ENCODE data around the gene BRD1. TPM values are rescaled to one million over a fixed set of nuclear protein-coding genes. Genes with fewer than 3 reads are reported as not detected.

The BRD1 gene
- total RNA-seq, 1 experiment from 2014 or later: 51.2 TPM

DNA sequence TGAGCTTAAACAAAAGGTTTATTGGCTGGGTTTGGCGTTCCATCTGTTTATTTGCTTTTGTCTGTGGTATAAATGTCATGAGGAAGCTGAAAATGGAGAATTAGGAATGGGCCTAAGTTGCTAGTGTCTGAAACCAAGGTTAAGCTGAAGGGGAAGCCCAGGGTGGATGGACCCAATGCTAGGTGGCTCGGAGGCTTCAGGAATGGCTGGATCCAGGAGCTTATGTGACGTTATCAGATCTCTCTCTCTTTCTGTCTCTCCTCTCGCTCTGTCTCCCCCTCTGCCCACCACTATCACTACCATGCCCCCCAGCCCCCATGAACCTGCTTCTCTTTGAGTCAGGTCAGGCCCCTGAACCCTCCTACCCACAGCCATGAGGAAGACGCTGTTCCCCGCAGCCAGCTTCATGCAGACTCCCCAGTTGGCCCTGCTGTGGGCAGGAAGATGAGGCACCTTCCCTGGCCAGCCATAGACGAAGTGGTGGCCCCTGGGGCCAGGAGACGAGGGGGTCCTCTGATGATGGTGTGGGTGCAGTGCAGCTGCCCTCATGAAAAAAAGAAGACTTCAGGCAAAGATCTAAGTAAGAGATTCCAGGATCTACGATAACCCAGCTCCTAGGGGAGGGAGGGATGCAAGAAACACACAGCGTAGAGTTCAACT is 101.5 kb downstream of the BRD1 start:
- no peaks in the 10 kb centered on the region for H3K36me3 ChIP-seq (ENCODE audit: insufficient read depth, low read length, poor library complexity, severe bottlenecking)
- no TSS peak for BruUV-seq (replicated peaks)
- H3K27ac ChIP-seq (ENCODE audit: low read depth, low read length, poor library complexity, severe bottlenecking): no peak overlapping the region
- ChIA-PET CTCF (interaction anchor here (0.6 kb wide), 1 partner anchor 287 kb away, joined by 3 read pairs; no protein-coding TSS in a partner anchor), POLR2A (ENCODE audit: low non-redundant PET) (no interaction called here)
- TF ChIP-seq, protein P1, sequence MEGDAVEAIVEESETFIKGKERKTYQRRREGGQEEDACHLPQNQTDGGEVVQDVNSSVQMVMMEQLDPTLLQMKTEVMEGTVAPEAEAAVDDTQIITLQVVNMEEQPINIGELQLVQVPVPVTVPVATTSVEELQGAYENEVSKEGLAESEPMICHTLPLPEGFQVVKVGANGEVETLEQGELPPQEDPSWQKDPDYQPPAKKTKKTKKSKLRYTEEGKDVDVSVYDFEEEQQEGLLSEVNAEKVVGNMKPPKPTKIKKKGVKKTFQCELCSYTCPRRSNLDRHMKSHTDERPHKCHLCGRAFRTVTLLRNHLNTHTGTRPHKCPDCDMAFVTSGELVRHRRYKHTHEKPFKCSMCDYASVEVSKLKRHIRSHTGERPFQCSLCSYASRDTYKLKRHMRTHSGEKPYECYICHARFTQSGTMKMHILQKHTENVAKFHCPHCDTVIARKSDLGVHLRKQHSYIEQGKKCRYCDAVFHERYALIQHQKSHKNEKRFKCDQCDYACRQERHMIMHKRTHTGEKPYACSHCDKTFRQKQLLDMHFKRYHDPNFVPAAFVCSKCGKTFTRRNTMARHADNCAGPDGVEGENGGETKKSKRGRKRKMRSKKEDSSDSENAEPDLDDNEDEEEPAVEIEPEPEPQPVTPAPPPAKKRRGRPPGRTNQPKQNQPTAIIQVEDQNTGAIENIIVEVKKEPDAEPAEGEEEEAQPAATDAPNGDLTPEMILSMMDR (conservative IDR thresholded peaks at IDR 0.05; ENCODE audit: low read depth, low read length): no peak
- TF ChIP-seq EZH2 (IDR thresholded peaks at IDR 0.05; ENCODE audit: borderline replicate concordance, low read depth, low read length, poor library complexity, severe bottlenecking): no peak
- H3K4me3 ChIP-seq (ENCODE audit: low read depth, low read length, poor library complexity, severe bottlenecking): no peak overlapping the region
- intact Hi-C loops (cut with micrococcal nuclease; ENCODE audit: unreplicated experiment): no loop called here
- H3K27me3 ChIP-seq (replicated peaks; ENCODE audit: insufficient read depth, low read depth, low read length, poor library complexity): peaks cover 40% of the 10 kb centered on the region
- H3K9me3 ChIP-seq (ENCODE audit: low read depth, low read length, poor library complexity, severe bottlenecking): no peaks in the 10 kb centered on the region
- H3K4me1 ChIP-seq (ENCODE audit: insufficient read depth, low read length, poor library complexity, severe bottlenecking): peaks cover 10% of the 10 kb centered on the region
- no peak for DNase-seq (ENCODE audit: low spot score)

DNA sequence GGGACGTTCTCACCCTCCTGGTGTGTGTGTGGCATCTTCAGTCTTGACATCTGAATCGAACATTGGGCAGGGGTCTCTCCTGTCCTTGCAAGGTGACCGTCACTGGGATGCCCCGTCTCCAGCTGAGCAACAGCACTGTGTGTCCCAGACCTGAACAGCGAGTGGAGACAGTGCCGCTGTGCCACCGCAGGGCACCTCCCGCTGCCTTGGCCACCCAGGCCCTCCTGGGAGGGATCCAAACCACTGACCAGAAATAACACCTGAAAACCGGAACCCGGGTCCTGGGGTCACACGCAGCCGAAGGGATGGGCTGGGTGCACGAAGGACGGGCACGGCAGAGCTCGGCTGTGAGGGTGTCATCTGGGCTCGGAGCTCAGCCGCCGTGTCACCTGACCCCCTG is 102.2 kb downstream of the BRD1 start:
- POLR2A ChIA-PET (ENCODE audit: low non-redundant PET): no interaction called here
- intact Hi-C loops (cut with micrococcal nuclease; ENCODE audit: unreplicated experiment): no loop called here
- Histone ChIP-seq H3K9me3 (ENCODE audit: low read depth, low read length, poor library complexity, severe bottlenecking) (no peaks in the 10 kb centered on the region), H3K27me3 (replicated peaks; ENCODE audit: insufficient read depth, low read depth, low read length, poor library complexity) (peaks cover 34% of the 10 kb centered on the region), H3K36me3 (ENCODE audit: insufficient read depth, low read length, poor library complexity, severe bottlenecking) (no peaks in the 10 kb centered on the region), H3K4me1 (ENCODE audit: insufficient read depth, low read length, poor library complexity, severe bottlenecking) (peaks cover 10% of the 10 kb centered on the region), H3K27ac (ENCODE audit: low read depth, low read length, poor library complexity, severe bottlenecking) (no peak overlapping the region), H3K4me3 (ENCODE audit: low read depth, low read length, poor library complexity, severe bottlenecking) (peak overlapping the region; percentile 55)
- DNase-seq (ENCODE audit: low spot score): no peak
- TF ChIP-seq EZH2 (IDR thresholded peaks at IDR 0.05; ENCODE audit: borderline replicate concordance, low read depth, low read length, poor library complexity, severe bottlenecking): no peak
- TF ChIP-seq, protein P1 (conservative IDR thresholded peaks at IDR 0.05; ENCODE audit: low read depth, low read length): no peak
- CTCF ChIA-PET: interaction anchor here (0.6 kb wide), 1 partner anchor 288 kb away, joined by 3 read pairs; no protein-coding TSS in a partner anchor
- BruUV-seq (replicated peaks): no TSS peak

DNA sequence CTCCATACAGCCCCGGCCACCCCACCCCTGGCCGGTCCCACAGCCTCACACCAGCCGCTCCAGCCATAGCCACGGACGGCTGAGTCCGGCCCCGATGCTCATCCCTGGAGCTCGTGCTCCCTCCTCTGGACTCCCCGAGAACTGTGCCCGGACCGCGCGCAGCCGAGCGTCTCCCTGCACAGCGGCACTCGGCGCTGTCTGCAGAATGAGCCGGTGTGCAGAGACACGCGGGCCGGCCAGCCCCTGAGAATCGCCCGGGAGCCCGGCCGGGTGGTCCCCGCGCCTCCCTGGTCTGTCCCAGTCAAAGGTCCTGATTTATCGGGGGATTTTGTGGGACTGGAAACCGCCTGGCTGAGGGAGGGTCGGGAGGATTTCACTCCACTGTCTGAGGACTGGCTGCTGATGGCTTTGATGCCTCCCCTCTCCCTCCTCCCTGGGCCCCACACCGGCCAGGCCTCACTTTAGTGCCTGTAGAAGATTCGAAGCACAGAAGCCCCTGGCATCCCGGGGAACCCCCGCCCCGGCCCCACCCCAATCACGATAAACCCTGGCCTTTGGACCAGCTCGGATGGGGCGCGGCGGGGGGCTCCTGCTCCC is 102.7 kb downstream of the BRD1 start:
- Histone ChIP-seq H3K4me1 (ENCODE audit: insufficient read depth, low read length, poor library complexity, severe bottlenecking) (peaks cover 10% of the 10 kb centered on the region), H3K9me3 (ENCODE audit: low read depth, low read length, poor library complexity, severe bottlenecking) (no peaks in the 10 kb centered on the region), H3K4me3 (ENCODE audit: low read depth, low read length, poor library complexity, severe bottlenecking) (peak overlapping the region; percentile 55), H3K36me3 (ENCODE audit: insufficient read depth, low read length, poor library complexity, severe bottlenecking) (no peaks in the 10 kb centered on the region), H3K27ac (ENCODE audit: low read depth, low read length, poor library complexity, severe bottlenecking) (peak overlapping the region; percentile 37), H3K27me3 (replicated peaks; ENCODE audit: insufficient read depth, low read depth, low read length, poor library complexity) (peaks cover 32% of the 10 kb centered on the region)
- TF ChIP-seq EZH2 (IDR thresholded peaks at IDR 0.05; ENCODE audit: borderline replicate concordance, low read depth, low read length, poor library complexity, severe bottlenecking): no peak
- TF ChIP-seq, protein P1 (conservative IDR thresholded peaks at IDR 0.05; ENCODE audit: low read depth, low read length): peak; percentile 88
- CTCF ChIA-PET: interaction anchor here (0.9 kb wide), 1 partner anchor 13 kb away, joined by 4 read pairs; no protein-coding TSS in a partner anchor
- POLR2A ChIA-PET (ENCODE audit: low non-redundant PET): no interaction called here
- peak; percentile 77 for DNase-seq (ENCODE audit: low spot score)
- no TSS peak for BruUV-seq (replicated peaks)
- intact Hi-C loops (cut with micrococcal nuclease; ENCODE audit: unreplicated experiment): no loop called here

Measured in A673 (cell line).